SU-DHL-6 (cell line): ENCODE results near the gene PTPN5.
"Not testable (repeated sequence)": the region's sequence is repeated elsewhere in the genome, so short reads cannot be mapped to it uniquely, and the experiment has no call there.

Source experiments
- H2AFZ ChIP-seq: fragments of 200-600 bp; sonication (generic); 2 replicates; pipeline ENCODE4 v1.6.1; 2014; ENCODE audit warnings: low read depth, mild to moderate bottlenecking, moderate library complexity, mixed read lengths, antibody characterized with exemption, low read length; ENCODE audit not compliant: severe bottlenecking
- H3F3A ChIP-seq: fragments of 200-600 bp; shearing (Covaris generic); 2 replicates; pipeline ENCODE4 v1.6.0; 2016; ENCODE audit warnings: antibody characterized with exemption, mild to moderate bottlenecking; ENCODE audit not compliant: insufficient read depth
- H3K27ac ChIP-seq: fragments of 200-600 bp; sonication (generic); 2 replicates; pipeline ENCODE4 v1.5.1; 2016; ENCODE audit warnings: low read depth, mild to moderate bottlenecking, low read length, moderate library complexity, mixed read lengths
- H3K27me3 ChIP-seq: fragments of 200-600 bp; sonication (generic), shearing (Covaris generic); 2 replicates; pipeline ENCODE4 v1.6.0; 2014; ENCODE audit warnings: mild to moderate bottlenecking, low read length
- H3K36me3 ChIP-seq: fragments of 200-600 bp; sonication (generic); 2 replicates; pipeline ENCODE4 v1.6.1; 2014; ENCODE audit warnings: mild to moderate bottlenecking, low read length, mixed read lengths
- H3K4me2 ChIP-seq: fragments of 300-600, 200-600 bp; shearing (Covaris generic), sonication (generic); 2 replicates; pipeline ENCODE4 v1.6.0; 2014; ENCODE audit warnings: low read length, low read depth, mild to moderate bottlenecking; ENCODE audit not compliant: poor library complexity, severe bottlenecking
- H3K4me3 ChIP-seq: fragments of 200-600 bp; sonication (generic); 2 replicates; pipeline ENCODE4 v1.5.1; 2014; ENCODE audit warnings: antibody characterized with exemption, low read length, mild to moderate bottlenecking, mixed read lengths; ENCODE audit not compliant: insufficient read depth, poor library complexity, severe bottlenecking
- H3K79me2 ChIP-seq: fragments of 200-600 bp; sonication (generic); 2 replicates; pipeline ENCODE4 v1.6.1; 2014; ENCODE audit warnings: mild to moderate bottlenecking, low read length, moderate library complexity; ENCODE audit not compliant: insufficient read depth
- H3K9ac ChIP-seq: fragments of 200-600 bp; sonication (generic); 2 replicates; pipeline ENCODE4 v1.7.0; 2014; ENCODE audit warnings: mild to moderate bottlenecking, low read length
- H3K9me2 ChIP-seq: fragments of 200-600 bp; sonication (generic); replicated peaks from 2 replicates; pipeline ENCODE4 v1.6.1; 2014; ENCODE audit warnings: low read length; ENCODE audit not compliant: insufficient read depth
- H3K9me3 ChIP-seq: fragments of 200-600 bp; sonication (generic); 2 replicates; pipeline ENCODE4 v1.6.1; 2014; ENCODE audit warnings: low read length, mixed read lengths; ENCODE audit not compliant: insufficient read depth
- H4K20me1 ChIP-seq: fragments of 200-600 bp; sonication (generic); 2 replicates; pipeline ENCODE4 v1.6.1; 2014; ENCODE audit warnings: low read depth, mild to moderate bottlenecking, antibody characterized with exemption, low read length, moderate library complexity, mixed read lengths
- EZH2phosphoT487 ChIP-seq: fragments of 200-600 bp; sonication (generic), shearing (Covaris generic); conservative IDR thresholded peaks from 2 replicates; pipeline ENCODE4 v1.6.1; 2018; ENCODE audit warnings: mild to moderate bottlenecking, antibody characterized with exemption, low read length, moderate library complexity, mixed read lengths
- TF ChIP-seq, protein P1 (sequence below): fragments of 200-600 bp; sonication (generic); IDR thresholded peaks from one replicate; pipeline ENCODE4 v1.5.1; 2017; ENCODE audit warnings: antibody characterized with exemption, mild to moderate bottlenecking, low read length, moderate library complexity; ENCODE audit not compliant: insufficient read depth, poor library complexity, severe bottlenecking

PTPN5 gene

DNA sequence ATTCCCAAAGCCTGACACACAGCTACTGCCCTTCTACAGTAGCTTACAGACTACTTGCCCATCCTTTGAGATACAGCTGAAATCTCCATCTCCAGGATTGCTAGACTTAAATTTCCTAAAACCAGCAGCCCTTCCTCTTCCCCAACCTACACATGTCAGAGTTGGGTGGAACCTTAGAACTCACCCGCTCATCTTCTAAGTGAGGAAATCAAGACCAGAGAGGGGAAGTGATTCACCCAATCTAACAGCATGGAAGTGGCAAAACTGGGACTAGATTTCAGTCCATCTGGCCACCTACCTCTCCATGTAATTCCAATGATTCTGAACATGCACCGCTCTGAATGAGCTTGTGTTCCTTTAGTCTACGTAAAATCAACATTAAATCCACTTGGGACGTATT is 94.0 kb downstream of the PTPN5 start:
- Histone ChIP-seq H3F3A (no peaks in the 10 kb centered on the region), H3K36me3 (no peaks in the 10 kb centered on the region), H3K79me2 (no peaks in the 10 kb centered on the region), H3K4me2 (no peak overlapping the region), H4K20me1 (no peaks in the 10 kb centered on the region), H3K27me3 (no peaks in the 10 kb centered on the region), H2AFZ (no peak overlapping the region), H3K27ac (no peak overlapping the region), H3K9me3 (no peaks in the 10 kb centered on the region), H3K4me3 (no peak overlapping the region), H3K9ac (no peak overlapping the region), H3K9me2 (no peaks in the 10 kb centered on the region)
- no peak for TF ChIP-seq EZH2phosphoT487
- TF ChIP-seq, protein P1, sequence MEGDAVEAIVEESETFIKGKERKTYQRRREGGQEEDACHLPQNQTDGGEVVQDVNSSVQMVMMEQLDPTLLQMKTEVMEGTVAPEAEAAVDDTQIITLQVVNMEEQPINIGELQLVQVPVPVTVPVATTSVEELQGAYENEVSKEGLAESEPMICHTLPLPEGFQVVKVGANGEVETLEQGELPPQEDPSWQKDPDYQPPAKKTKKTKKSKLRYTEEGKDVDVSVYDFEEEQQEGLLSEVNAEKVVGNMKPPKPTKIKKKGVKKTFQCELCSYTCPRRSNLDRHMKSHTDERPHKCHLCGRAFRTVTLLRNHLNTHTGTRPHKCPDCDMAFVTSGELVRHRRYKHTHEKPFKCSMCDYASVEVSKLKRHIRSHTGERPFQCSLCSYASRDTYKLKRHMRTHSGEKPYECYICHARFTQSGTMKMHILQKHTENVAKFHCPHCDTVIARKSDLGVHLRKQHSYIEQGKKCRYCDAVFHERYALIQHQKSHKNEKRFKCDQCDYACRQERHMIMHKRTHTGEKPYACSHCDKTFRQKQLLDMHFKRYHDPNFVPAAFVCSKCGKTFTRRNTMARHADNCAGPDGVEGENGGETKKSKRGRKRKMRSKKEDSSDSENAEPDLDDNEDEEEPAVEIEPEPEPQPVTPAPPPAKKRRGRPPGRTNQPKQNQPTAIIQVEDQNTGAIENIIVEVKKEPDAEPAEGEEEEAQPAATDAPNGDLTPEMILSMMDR, result no peak

DNA sequence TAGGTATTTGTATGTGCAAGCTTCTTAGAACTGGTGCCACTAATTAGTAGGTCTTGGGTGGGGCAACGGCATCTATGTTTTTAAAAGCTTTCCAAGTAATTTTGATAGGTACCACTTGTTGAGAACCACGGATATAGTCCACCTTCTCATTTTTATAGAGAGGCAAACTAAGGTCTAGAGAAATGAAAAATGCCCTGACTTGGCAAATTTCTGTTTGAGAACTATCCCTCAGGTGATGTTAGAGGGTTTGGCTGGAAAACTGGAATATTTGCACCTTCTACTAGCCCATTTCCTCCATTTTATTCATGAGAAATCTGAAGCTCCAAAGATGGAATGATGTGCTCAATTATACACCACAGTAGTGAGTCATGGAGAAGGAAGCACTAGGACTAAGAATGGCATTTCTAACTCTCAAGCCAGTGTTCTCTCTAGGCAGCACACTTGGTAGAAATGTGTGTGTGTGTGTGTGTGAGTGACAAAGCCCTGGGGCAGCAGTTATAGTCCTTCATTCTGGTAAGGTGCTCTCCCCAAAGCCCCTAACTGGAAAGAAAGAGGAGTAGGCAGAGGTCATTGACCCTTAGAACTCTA is 94.9 kb downstream of the PTPN5 start:
- Histone ChIP-seq H3K9ac (no peak overlapping the region), H3K4me3 (no peak overlapping the region), H3K9me3 (no peaks in the 10 kb centered on the region), H3K27me3 (no peaks in the 10 kb centered on the region), H4K20me1 (no peaks in the 10 kb centered on the region), H3F3A (no peaks in the 10 kb centered on the region), H3K4me2 (no peak overlapping the region), H3K9me2 (no peaks in the 10 kb centered on the region), H3K36me3 (no peaks in the 10 kb centered on the region), H3K79me2 (no peaks in the 10 kb centered on the region), H3K27ac (no peak overlapping the region), H2AFZ (no peak overlapping the region)
- TF ChIP-seq, protein P1, result no peak
- no peak for TF ChIP-seq EZH2phosphoT487

DNA sequence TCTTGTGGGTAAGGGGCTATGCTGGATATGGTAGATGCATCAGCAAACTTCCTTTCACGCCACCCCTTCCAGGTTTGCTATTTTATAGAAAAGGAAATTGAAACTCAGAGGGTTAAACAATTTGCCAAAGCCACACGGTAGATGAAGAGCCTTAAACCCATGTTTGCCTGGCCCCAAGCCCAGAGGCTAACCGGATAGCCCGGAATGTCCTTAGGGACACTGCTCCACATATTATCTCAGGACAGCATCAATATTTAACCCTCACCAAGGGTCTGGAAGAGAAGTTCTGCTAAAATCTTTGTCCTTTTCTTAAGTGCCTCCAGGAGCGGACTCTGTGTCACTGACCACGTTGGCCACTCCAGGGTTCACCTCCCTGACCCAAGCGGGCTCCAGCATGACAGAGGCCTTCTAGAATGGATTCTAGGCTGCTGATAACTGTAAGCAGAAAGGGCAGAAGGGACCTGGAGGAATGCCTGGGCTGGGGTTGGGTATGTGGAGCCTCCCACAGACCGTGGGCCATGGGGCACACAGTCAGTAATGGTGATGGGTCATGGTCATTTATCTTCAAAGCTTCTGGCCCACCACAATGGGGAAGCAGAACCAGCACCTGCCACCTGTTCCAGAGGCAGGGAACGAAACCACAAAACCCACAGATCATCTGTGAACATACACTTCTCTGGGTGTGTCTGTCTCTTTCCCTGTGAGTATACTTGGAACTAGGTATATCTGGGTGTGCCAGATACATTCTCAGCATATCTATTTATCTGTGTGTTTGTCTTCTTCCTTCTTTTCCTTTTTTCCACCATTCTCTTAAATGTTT is 98.4 kb downstream of the PTPN5 start:
- Histone ChIP-seq H3K4me3 (no peak overlapping the region), H3K9ac (no peak overlapping the region), H3K9me3 (no peaks in the 10 kb centered on the region), H3K79me2 (no peaks in the 10 kb centered on the region), H3K27me3 (no peaks in the 10 kb centered on the region), H3K9me2 (no peaks in the 10 kb centered on the region), H3K4me2 (no peak overlapping the region), H3F3A (no peaks in the 10 kb centered on the region), H4K20me1 (no peaks in the 10 kb centered on the region), H3K36me3 (no peaks in the 10 kb centered on the region), H2AFZ (no peak overlapping the region), H3K27ac (no peak overlapping the region)
- no peak for TF ChIP-seq EZH2phosphoT487
- TF ChIP-seq, protein P1, result no peak

DNA sequence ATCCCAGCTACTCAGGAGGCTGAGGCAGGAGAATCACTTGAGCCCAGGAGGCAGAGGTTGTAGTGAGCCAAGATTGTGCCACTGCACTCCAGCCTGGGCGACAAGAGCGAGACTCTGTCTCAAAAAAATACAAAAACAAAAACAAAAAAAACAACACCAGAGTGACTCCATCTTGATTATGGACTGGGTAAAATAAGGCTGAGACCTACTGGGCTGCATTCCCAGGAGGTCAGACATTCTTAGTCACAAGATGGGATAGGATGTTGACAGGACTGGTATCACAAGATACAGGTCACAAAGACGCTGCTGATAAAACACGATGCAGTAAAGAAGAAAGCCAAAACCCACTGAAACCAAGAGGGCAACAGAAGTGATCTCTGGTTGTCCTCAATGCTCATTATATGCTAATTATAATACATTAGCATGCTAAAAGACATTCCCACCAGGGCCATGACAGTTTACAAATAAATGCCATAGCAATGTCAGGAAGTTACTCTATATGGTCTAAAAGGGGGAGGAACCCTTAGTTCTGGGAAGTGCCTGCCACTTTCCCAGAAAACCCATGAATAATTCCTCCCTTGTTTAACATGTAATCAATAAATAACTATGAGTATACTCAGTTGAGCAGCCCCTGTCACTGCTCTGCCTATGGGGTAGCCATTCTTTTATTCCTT is 100.0 kb downstream of the PTPN5 start:
- H2AFZ ChIP-seq, H3K27ac ChIP-seq, H3K79me2 ChIP-seq, H3F3A ChIP-seq, H4K20me1 ChIP-seq, H3K27me3 ChIP-seq, H3K9me3 ChIP-seq, H3K36me3 ChIP-seq, H3K4me2 ChIP-seq, H3K4me3 ChIP-seq, H3K9ac ChIP-seq, H3K9me2 ChIP-seq: not testable (repeated sequence)
